Nephron (organoid): ENCODE results near the gene CPN2.

Source experiments
- H3K27ac Mint-ChIP-seq, 3 experiments: 2 replicates each; pipeline ENCODE4 v1.8.0; 2020; ENCODE audit warnings: mixed read lengths in 3 of 3, mild to moderate bottlenecking in 2 of 3, moderate library complexity in 1 of 3
- H3K27me3 Mint-ChIP-seq: 2 replicates; pipeline ENCODE4 v1.8.0; 2021; ENCODE audit warnings: low read depth, mild to moderate bottlenecking, moderate library complexity, mixed read lengths
- H3K36me3 Mint-ChIP-seq: 2 replicates; pipeline ENCODE4 v1.8.0; 2020; ENCODE audit warnings: low read depth, mixed read lengths
- H3K4me1 Mint-ChIP-seq: 2 replicates; pipeline ENCODE4 v1.8.0; 2020; ENCODE audit warnings: mixed read lengths
- H3K4me3 Mint-ChIP-seq, 3 experiments: 2 replicates each; pipeline ENCODE4 v1.8.0; 2020; ENCODE audit warnings: mild to moderate bottlenecking in 3 of 3, mixed read lengths in 3 of 3, moderate library complexity in 2 of 3
- H3K9me3 Mint-ChIP-seq: 2 replicates; pipeline ENCODE4 v1.8.0; 2020; ENCODE audit warnings: mixed read lengths
- CTCF ChIP-seq, 3 experiments: fragments of 200-600 bp; sonication (generic); IDR thresholded peaks; one replicate each; pipeline ENCODE4 v1.5.0; 2021; ENCODE audit warnings: antibody characterized with exemption in 3 of 3; ENCODE audit not compliant: unreplicated experiment in 3 of 3

The CPN2 gene

GRCh38 chr3:194355379-194355778 is 4.3 kb upstream of the CPN2 start:
- Mint-ChIP-seq H3K27ac (peak overlapping the region in 1 of 3 experiments; percentile 33), H3K36me3 (no peaks in the 10 kb centered on the region), H3K4me3 (no peak overlapping the region), H3K27me3 (peaks cover 21% of the 10 kb centered on the region), H3K9me3 (no peaks in the 10 kb centered on the region), H3K4me1 (peaks cover 5% of the 10 kb centered on the region)
- TF ChIP-seq CTCF (IDR thresholded peaks at IDR 0.05; ENCODE audit: unreplicated experiment in 3 of 3): no peak

GRCh38 chr3:194354315-194354714 is 3.2 kb upstream of the CPN2 start:
- no peak for TF ChIP-seq CTCF (IDR thresholded peaks at IDR 0.05; ENCODE audit: unreplicated experiment in 3 of 3)
- Mint-ChIP-seq H3K9me3 (no peaks in the 10 kb centered on the region), H3K27me3 (peaks cover 18% of the 10 kb centered on the region), H3K27ac (no peak overlapping the region), H3K36me3 (no peaks in the 10 kb centered on the region), H3K4me1 (peaks cover 5% of the 10 kb centered on the region), H3K4me3 (no peak overlapping the region)

GRCh38 chr3:194352667-194353246 is 1.6 kb upstream of the CPN2 start:
- peaks cover 5% of the 10 kb centered on the region for H3K4me1 Mint-ChIP-seq
- no peak overlapping the region for H3K27ac Mint-ChIP-seq
- H3K9me3 Mint-ChIP-seq: no peaks in the 10 kb centered on the region
- H3K4me3 Mint-ChIP-seq: no peak overlapping the region
- H3K36me3 Mint-ChIP-seq: no peaks in the 10 kb centered on the region
- TF ChIP-seq CTCF (IDR thresholded peaks at IDR 0.05; ENCODE audit: unreplicated experiment in 3 of 3): no peak
- H3K27me3 Mint-ChIP-seq: peaks cover 10% of the 10 kb centered on the region

GRCh38 chr3:194351952-194352536 is 916 bp upstream of the CPN2 start:
- no peak overlapping the region for H3K4me3 Mint-ChIP-seq
- TF ChIP-seq CTCF (IDR thresholded peaks at IDR 0.05; ENCODE audit: unreplicated experiment in 3 of 3): no peak
- H3K27me3 Mint-ChIP-seq: peaks cover 9% of the 10 kb centered on the region
- no peak overlapping the region for H3K27ac Mint-ChIP-seq
- H3K36me3 Mint-ChIP-seq: no peaks in the 10 kb centered on the region
- no peaks in the 10 kb centered on the region for H3K9me3 Mint-ChIP-seq
- peaks cover 5% of the 10 kb centered on the region for H3K4me1 Mint-ChIP-seq

GRCh38 chr3:194350726-194351071 is 429 bp downstream of the CPN2 start:
- H3K27me3 Mint-ChIP-seq: peaks cover 8% of the 10 kb centered on the region
- no peak overlapping the region for H3K4me3 Mint-ChIP-seq
- H3K4me1 Mint-ChIP-seq: peaks cover 4% of the 10 kb centered on the region
- no peaks in the 10 kb centered on the region for H3K36me3 Mint-ChIP-seq
- TF ChIP-seq CTCF (IDR thresholded peaks at IDR 0.05; ENCODE audit: unreplicated experiment in 3 of 3): no peak
- no peak overlapping the region for H3K27ac Mint-ChIP-seq
- no peaks in the 10 kb centered on the region for H3K9me3 Mint-ChIP-seq

- no peak overlapping the region for H3K4me3 Mint-ChIP-seq
- no peaks in the 10 kb centered on the region for H3K9me3 Mint-ChIP-seq
- no peaks in the 10 kb centered on the region for H3K36me3 Mint-ChIP-seq
- no peak for TF ChIP-seq CTCF (IDR thresholded peaks at IDR 0.05; ENCODE audit: unreplicated experiment in 3 of 3)
- H3K27me3 Mint-ChIP-seq: peaks cover 21% of the 10 kb centered on the region
- H3K27ac Mint-ChIP-seq: no peak overlapping the region
- H3K4me1 Mint-ChIP-seq: peaks cover 6% of the 10 kb centered on the region
Measured at GRCh38 chr3:194348354-194348753, 2.8 kb downstream of the CPN2 start.
